HL-60/S4 (cell line): Measurements from ENCODE around the gene INPP4B.

ENCODE experiments used
- in situ Hi-C: fragments of 300-500 bp; cut with MboI; formaldehyde crosslinking; loops from 2 replicates; pipeline ENCODE4 v1.14.3; 2022; ENCODE audit warnings: low sequenced_read_pairs

INPP4B gene

DNA sequence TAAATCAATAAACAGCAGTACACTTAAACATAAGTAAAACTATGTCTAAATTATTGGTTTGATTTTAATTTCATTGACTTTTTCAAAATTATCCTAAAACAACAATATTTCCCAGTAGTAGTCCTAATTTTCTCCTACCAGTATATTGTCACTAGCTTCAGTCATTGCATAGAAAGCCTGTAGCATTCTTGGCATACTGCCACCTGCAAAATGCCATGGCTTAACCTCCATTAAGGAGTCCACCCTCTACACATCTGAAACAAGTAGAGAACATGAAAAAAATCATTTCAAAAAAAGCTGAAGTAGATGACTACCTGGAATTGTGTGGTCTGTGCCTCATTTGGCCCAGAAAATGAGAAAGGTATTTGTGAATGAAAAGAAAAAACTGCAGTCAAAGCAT, 348.5 kb downstream of the INPP4B start:
- in situ Hi-C loops, result no loop called here

- in situ Hi-C loops, result no loop called here
These were observed 352.6 kb downstream of the INPP4B start for GRCh38 chr4:142493255-142494110.

DNA sequence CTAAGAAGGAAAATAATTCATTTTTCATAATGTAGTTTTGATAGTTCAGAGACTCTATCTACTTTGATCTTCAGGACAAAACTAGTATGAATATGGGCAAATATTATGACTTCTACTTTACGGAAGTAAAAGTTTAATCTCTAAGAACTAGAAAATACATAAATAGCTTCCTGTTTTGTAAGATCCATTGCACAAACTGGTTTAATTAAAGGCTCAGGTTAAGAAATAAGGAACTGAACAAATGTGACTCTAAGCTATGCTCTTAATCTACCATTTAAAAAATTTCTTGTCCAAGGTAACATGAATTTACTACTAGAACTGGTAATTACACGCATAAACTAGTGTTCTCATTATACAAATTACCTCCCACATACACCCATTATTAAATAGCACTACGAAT, 360.6 kb downstream of the INPP4B start:
- in situ Hi-C loops, result no loop called here

- in situ Hi-C loops, result no loop called here
These were observed 365.9 kb downstream of the INPP4B start for GRCh38 chr4:142480244-142480643.

- in situ Hi-C loops, result no loop called here
These were observed 370.4 kb downstream of the INPP4B start for GRCh38 chr4:142475663-142476062.

DNA sequence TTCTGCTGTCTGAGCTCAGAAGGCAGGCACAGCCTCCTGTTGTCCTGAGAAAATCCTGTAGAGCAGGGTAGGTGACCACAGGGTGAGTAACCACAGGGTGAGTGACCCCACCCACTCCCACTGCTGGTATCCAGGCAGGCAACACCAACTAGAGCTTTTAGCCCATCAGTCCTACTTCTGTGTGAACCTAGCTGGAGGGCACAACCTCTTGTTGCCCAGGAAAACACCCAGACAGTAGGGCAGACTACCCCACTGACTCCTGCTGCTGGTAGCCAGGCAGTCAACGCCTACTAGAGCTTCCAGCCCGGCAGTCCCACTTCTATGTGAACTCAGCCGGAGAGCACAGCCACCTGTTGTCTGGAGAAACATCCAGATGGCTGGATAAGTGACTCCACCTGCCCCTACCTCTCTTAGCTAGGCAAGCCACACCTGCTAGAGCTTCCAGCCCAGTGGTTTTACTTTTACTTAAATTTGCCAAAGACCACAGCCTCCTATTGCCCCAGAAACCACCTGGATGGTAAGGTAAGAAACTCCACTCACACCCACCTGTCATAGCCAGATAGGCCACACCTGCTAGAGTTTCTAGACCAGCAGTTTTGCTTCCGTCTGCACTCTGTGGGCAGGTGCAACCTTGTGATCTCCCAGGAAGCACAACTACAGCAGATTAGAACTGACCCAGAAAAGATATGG, 371.6 kb downstream of the INPP4B start:
- in situ Hi-C loops, result no loop called here

GRCh38 chr4:142473960-142474338, 372.2 kb downstream of the INPP4B start:
- in situ Hi-C loops, result no loop called here

- in situ Hi-C loops, result no loop called here
These were observed 372.7 kb downstream of the INPP4B start for GRCh38 chr4:142473218-142473959.

GRCh38 chr4:142467088-142467487, 379.0 kb downstream of the INPP4B start:
- in situ Hi-C loops, result no loop called here

GRCh38 chr4:142465526-142465925, 380.6 kb downstream of the INPP4B start:
- in situ Hi-C loops, result no loop called here

GRCh38 chr4:142463206-142463605, 382.9 kb downstream of the INPP4B start:
- in situ Hi-C loops, result no loop called here

GRCh38 chr4:142452161-142452855, 393.8 kb downstream of the INPP4B start:
- in situ Hi-C loops, result no loop called here

DNA sequence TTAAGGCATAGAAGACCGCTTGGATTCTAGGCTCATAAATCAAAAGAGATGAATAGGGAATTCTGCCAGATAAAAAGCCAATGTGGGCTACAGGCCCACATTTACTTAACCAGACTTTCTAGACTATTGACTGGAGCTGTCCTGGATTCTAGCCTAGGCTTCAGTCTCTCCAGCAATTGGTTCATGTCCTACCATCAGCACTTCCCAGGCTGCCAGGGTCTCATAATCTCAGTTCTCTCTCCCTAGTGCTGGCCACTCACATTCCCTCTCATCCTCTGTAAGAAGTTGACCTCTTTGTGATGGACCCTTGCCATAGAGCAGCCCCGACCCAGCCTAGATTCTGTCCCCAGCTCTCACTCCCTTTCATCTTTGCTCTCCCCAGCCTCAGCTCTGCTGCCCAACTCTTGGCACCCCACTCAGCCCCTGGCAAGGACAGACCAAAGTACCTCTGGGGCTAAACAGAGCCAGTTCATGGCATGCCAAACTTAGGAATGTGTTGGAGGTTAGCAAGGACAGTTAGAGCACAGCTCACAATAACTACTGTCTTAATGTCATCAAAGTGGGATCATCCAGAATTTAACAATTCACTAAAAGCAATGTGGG, 396.2 kb downstream of the INPP4B start:
- in situ Hi-C loops, result no loop called here

- in situ Hi-C loops, result no loop called here
These were observed 399.1 kb downstream of the INPP4B start for GRCh38 chr4:142447009-142447408.

GRCh38 chr4:142443469-142443868, 402.6 kb downstream of the INPP4B start:
- in situ Hi-C loops, result no loop called here

- in situ Hi-C loops, result no loop called here
These were observed 406.0 kb downstream of the INPP4B start for GRCh38 chr4:142440093-142440492.

- in situ Hi-C loops, result no loop called here
These were observed 410.4 kb downstream of the INPP4B start for GRCh38 chr4:142435599-142436235.

- in situ Hi-C loops, result no loop called here
These were observed 411.4 kb downstream of the INPP4B start for GRCh38 chr4:142434519-142435224.

GRCh38 chr4:142428715-142429114, 417.4 kb downstream of the INPP4B start:
- in situ Hi-C loops, result no loop called here

- in situ Hi-C loops, result no loop called here
These were observed 418.6 kb downstream of the INPP4B start for GRCh38 chr4:142427456-142427855.
